Fibroblast of villous mesenchyme (primary cell): ENCODE data around the gene AK8. TPM values are rescaled to one million over a fixed set of nuclear protein-coding genes. Genes with fewer than 3 reads are reported as not detected.

Source experiments
- DNase-seq: peaks from one replicate; pipeline ENCODE4 v3.0.0-alpha.2; 2010; ENCODE audit warnings: low read depth
- H3K4me3 ChIP-seq: 2 replicates; pipeline ENCODE4 v1.5.1; 2011; ENCODE audit warnings: low read depth, mild to moderate bottlenecking, low read length
- CTCF ChIP-seq: IDR thresholded peaks from 2 replicates; pipeline ENCODE4 v1.5.1; 2012; ENCODE audit warnings: low read depth, mild to moderate bottlenecking, low read length; ENCODE audit not compliant: insufficient read depth
- total RNA-seq: library from RNA; depleted of rRNA; stranded (reverse); fragments of >200 nt; gene quantifications from 2 replicates; pipeline ENCODE4 v1.2.3, GENCODE V29; 2012

AK8 gene
- total RNA-seq, 1 donor, result not detected

- no peak overlapping the region for H3K4me3 ChIP-seq
- no peak for DNase-seq
- no peak for TF ChIP-seq CTCF
Observed at GRCh38 chr9:132827366-132827765, 50.7 kb downstream of the AK8 start.

- no peak for TF ChIP-seq CTCF
- no peak for DNase-seq
- no peak overlapping the region for H3K4me3 ChIP-seq
Observed at GRCh38 chr9:132826621-132827365, 51.3 kb downstream of the AK8 start.

GRCh38 chr9:132826131-132826530 is 52.0 kb downstream of the AK8 start:
- DNase-seq, result no peak
- no peak for TF ChIP-seq CTCF
- H3K4me3 ChIP-seq, result no peak overlapping the region

- TF ChIP-seq CTCF, result no peak
- no peak overlapping the region for H3K4me3 ChIP-seq
Observed at GRCh38 chr9:132825430-132825829, 52.7 kb downstream of the AK8 start.

GRCh38 chr9:132824951-132825350 is 53.1 kb downstream of the AK8 start:
- no peak overlapping the region for H3K4me3 ChIP-seq
- no peak for DNase-seq
- TF ChIP-seq CTCF, result no peak

More at GRCh38 chr9:132825430-132825829, 52.7 kb downstream of the AK8 start:
- DNase-seq, result no peak

GRCh38 chr9:132824151-132824550 is 53.9 kb downstream of the AK8 start:
- no peak for TF ChIP-seq CTCF
- no peak overlapping the region for H3K4me3 ChIP-seq
- no peak for DNase-seq
